CD14-positive monocyte (primary cell): ENCODE measurements around the gene HYPK. TPM values are rescaled to one million over a fixed set of nuclear protein-coding genes. Genes with fewer than 3 reads are reported as not detected.
"Not testable (repeated sequence)": the region's sequence is repeated elsewhere in the genome, so short reads cannot be mapped to it uniquely, and the experiment has no call there.

Experiments used
- DNase-seq, 3 donors: peaks; one replicate each; pipeline ENCODE4 v3.0.0-alpha.2; 2011 to 2022
- H2AFZ ChIP-seq: 2 replicates; pipeline ENCODE4 v1.6.0; 2012; ENCODE audit warnings: mild to moderate bottlenecking, low read depth, low read length, inconsistent platforms; ENCODE audit not compliant: insufficient read depth, poor library complexity, severe bottlenecking
- H3K27ac ChIP-seq, 2 donors: 1 replicate in 1 of 2; 2 replicates in 1 of 2; pipeline ENCODE4 v1.5.1; 2012 to 2013; ENCODE audit warnings: low read length in 2 of 2, control low read depth in 1 of 2, inconsistent platforms in 1 of 2, low read depth in 1 of 2, mild to moderate bottlenecking in 1 of 2
- H3K27me3 ChIP-seq, 2 donors: one replicate each; pipeline versions ENCODE4 v1.6.0 to v1.6.1; 2011 to 2013; ENCODE audit warnings: low read length in 2 of 2; ENCODE audit not compliant: control insufficient read depth in 2 of 2, insufficient read depth in 2 of 2
- H3K36me3 ChIP-seq, 2 donors: replicated peaks in 1 of 2; 1 replicate in 1 of 2; 2 replicates in 1 of 2; pipeline versions ENCODE4 v1.5.1 to v1.6.1; 2012 to 2013; ENCODE audit warnings: low read length in 2 of 2, control low read depth in 1 of 2, inconsistent platforms in 1 of 2, mild to moderate bottlenecking in 1 of 2; ENCODE audit not compliant: insufficient read depth in 2 of 2, control insufficient read depth in 1 of 2
- H3K4me1 ChIP-seq, 2 donors: 1 replicate in 1 of 2; 2 replicates in 1 of 2; pipeline versions ENCODE4 v1.5.1 to v1.6.1; 2012 to 2013; ENCODE audit warnings: low read length in 2 of 2, control low read depth in 1 of 2, inconsistent platforms in 1 of 2, mild to moderate bottlenecking in 1 of 2, moderate library complexity in 1 of 2; ENCODE audit not compliant: insufficient read depth in 2 of 2, control insufficient read depth in 1 of 2
- H3K4me2 ChIP-seq: replicated peaks from 2 replicates; pipeline ENCODE3; 2012; ENCODE audit warnings: low read length, moderate library complexity, mild to moderate bottlenecking; ENCODE audit not compliant: poor library complexity, severe bottlenecking; ENCODE audit errors: extremely low read depth
- H3K4me3 ChIP-seq, 3 experiments: fragments of 200-600 bp in 1 of 3; sonication (generic) in 1 of 3; replicated peaks in 1 of 3; 1 replicate in 2 of 3; 2 replicates in 1 of 3; pipeline ENCODE4 v1.5.1; 2011 to 2013; ENCODE audit warnings: low read length in 3 of 3, mild to moderate bottlenecking in 3 of 3, control low read depth in 2 of 3, low read depth in 2 of 3, inconsistent platforms in 1 of 3, moderate library complexity in 1 of 3
- H3K79me2 ChIP-seq: 2 replicates; pipeline ENCODE4 v1.6.0; 2012; ENCODE audit warnings: mild to moderate bottlenecking, control low read depth, inconsistent platforms, low read length, moderate library complexity; ENCODE audit not compliant: insufficient read depth
- H3K9ac ChIP-seq: 2 replicates; pipeline ENCODE4 v1.6.0; 2017; ENCODE audit warnings: low read length, mild to moderate bottlenecking; ENCODE audit not compliant: insufficient read depth, poor library complexity, severe bottlenecking
- H3K9me3 ChIP-seq, 2 donors: replicated peaks in 1 of 2; 1 replicate in 1 of 2; 2 replicates in 1 of 2; pipeline versions ENCODE4 v1.5.1 to v1.6.1; 2012 to 2013; ENCODE audit warnings: low read length in 2 of 2, control low read depth in 1 of 2; ENCODE audit not compliant: control insufficient read depth in 1 of 2, insufficient read depth in 1 of 2
- H4K20me1 ChIP-seq: 2 replicates; pipeline ENCODE4 v1.6.0; 2012; ENCODE audit warnings: mild to moderate bottlenecking, low read length, control low read depth, moderate library complexity; ENCODE audit not compliant: insufficient read depth
- H3K27ac Mint-ChIP-seq, 7 donors: one replicate each; pipeline ENCODE4 v1.8.0; 2020; ENCODE audit warnings: mild to moderate bottlenecking in 7 of 7, mixed read lengths in 7 of 7, moderate library complexity in 6 of 7, inconsistent platforms in 2 of 7
- H3K27me3 Mint-ChIP-seq, 3 donors: one replicate each; pipeline ENCODE4 v1.8.0; 2021 to 2022; ENCODE audit warnings: low read depth in 3 of 3, mild to moderate bottlenecking in 3 of 3, mixed read lengths in 3 of 3, moderate library complexity in 3 of 3, inconsistent platforms in 1 of 3
- H3K36me3 Mint-ChIP-seq, 2 donors: one replicate each; pipeline ENCODE4 v1.8.0; 2020; ENCODE audit warnings: mixed read lengths in 2 of 2, inconsistent platforms in 1 of 2, mild to moderate bottlenecking in 1 of 2
- H3K4me1 Mint-ChIP-seq: one replicate; pipeline ENCODE4 v1.8.0; 2020; ENCODE audit warnings: mild to moderate bottlenecking, mixed read lengths
- H3K4me3 Mint-ChIP-seq, 2 donors: one replicate each; pipeline ENCODE4 v1.8.0; 2020; ENCODE audit warnings: mild to moderate bottlenecking in 2 of 2, mixed read lengths in 2 of 2, moderate library complexity in 1 of 2
- H3K9me3 Mint-ChIP-seq, 7 donors: one replicate each; pipeline ENCODE4 v1.8.0; 2020 to 2022; ENCODE audit warnings: mixed read lengths in 7 of 7, mild to moderate bottlenecking in 6 of 7, moderate library complexity in 6 of 7, inconsistent platforms in 2 of 7
- CTCF ChIP-seq: fragments of 200-600 bp; IDR thresholded peaks from one replicate; pipeline ENCODE4 v1.8.0; 2022; ENCODE audit warnings: antibody characterized with exemption, mild to moderate bottlenecking
- WGBS: methylation state at CpG from one replicate; pipeline ENCODE4 v1.1.5; 2013; ENCODE audit warnings: missing lambda C conversion rate; ENCODE audit not compliant: insufficient coverage; 5-methylcytosine and 5-hydroxymethylcytosine counted together
- intact Hi-C, 2 donors: fragments of 100-400 bp; cut with micrococcal nuclease; formaldehyde crosslinking; loops; one replicate each; pipeline versions ENCODE4 v1.15.0 to v1.15.1; 2023
- polyA plus RNA-seq, 3 donors: library from polyadenylated mRNA; depleted of rRNA in 1 of 3; unstranded in 2 of 3; stranded (reverse) in 1 of 3; fragments of 300-500 nt in 2 of 3; fragments of >200 nt in 1 of 3; fragmentation: Illumina TruSeq in 2 of 3; gene quantifications; 1 replicate in 2 of 3; 2 replicates in 1 of 3; pipeline ENCODE4 v1.2.3, GENCODE V29; 2012 to 2021

HYPK gene
- polyA plus RNA-seq, 3 donors = 4.4 to 23.1 (median 5.3) TPM

GRCh38 chr15:43799945-43800285, 484 bp upstream of the HYPK start, which contains the start of gene SERINC4:
Gene SERINC4, minus strand, starts transcription at chr15:43800220. Its CDS starts 234 bp downstream, at chr15:43799986.
- intact Hi-C loops = no loop called here
- H3K36me3 ChIP-seq = peaks cover 38 to 74% of the 10 kb centered on the region in 2 donors

GRCh38 chr15:43802676-43803075, 2.3 kb downstream of the HYPK start:
- H3K36me3 ChIP-seq = peaks cover 49 to 72% of the 10 kb centered on the region in 2 donors
- H3K4me3 Mint-ChIP-seq = not testable (repeated sequence)
- H3K27ac Mint-ChIP-seq = peak overlapping the region in 1 of 7 donors; percentile 43

More at GRCh38 chr15:43799945-43800285, 484 bp upstream of the HYPK start, which contains the start of gene SERINC4:
- Histone ChIP-seq H3K4me3 (peak within 1 kb of the TSS; percentile 86 to 97 (median 94)), H3K4me2 (peak within 1 kb of the TSS; percentile 90), H3K79me2 (peaks cover 30% of the 10 kb centered on the region), H3K9ac (peak within 1 kb of the TSS; percentile 75), H4K20me1 (peaks cover 18% of the 10 kb centered on the region), H3K27ac (peak within 1 kb of the TSS; percentile 82 to 90), H3K9me3 (no peaks in the 10 kb centered on the region), H3K27me3 (no peaks in the 10 kb centered on the region), H2AFZ (peak within 1 kb of the TSS; percentile 78), H3K4me1 (peaks cover 16 to 33% of the 10 kb centered on the region in 2 donors)
- no peak for DNase-seq
- H3K36me3 Mint-ChIP-seq = peaks cover 50 to 64% of the 10 kb centered on the region in 2 donors
- H3K27me3 Mint-ChIP-seq = peaks cover 0 to 2% (median 0%) of the 10 kb centered on the region in 3 donors
- peaks cover 44% of the 10 kb centered on the region for H3K4me1 Mint-ChIP-seq
- WGBS = 97% methylated on average over 8 of the region's 8 CpGs
- H3K9me3 Mint-ChIP-seq = no peaks in the 10 kb centered on the region
- H3K4me3 Mint-ChIP-seq = peak within 1 kb of the TSS; percentile 100
- no peak for TF ChIP-seq CTCF
- peak within 1 kb of the TSS; percentile 97 to 100 (median 99) for H3K27ac Mint-ChIP-seq

More at GRCh38 chr15:43802676-43803075, 2.3 kb downstream of the HYPK start:
- H3K27me3 ChIP-seq, H3K4me3 ChIP-seq, H4K20me1 ChIP-seq, H3K9ac ChIP-seq, DNase-seq, intact Hi-C loops, H3K4me2 ChIP-seq, H3K9me3 Mint-ChIP-seq, H3K27me3 Mint-ChIP-seq, H3K9me3 ChIP-seq, H2AFZ ChIP-seq: not testable (repeated sequence)
- Histone ChIP-seq H3K4me1 (peaks cover 16 to 33% of the 10 kb centered on the region in 2 donors), H3K27ac (peak overlapping the region in 1 of 2 donors; percentile 36), H3K79me2 (peaks cover 18% of the 10 kb centered on the region)
- WGBS = 78% methylated on average over 1 of the region's 7 CpGs
- Mint-ChIP-seq H3K4me1 (peaks cover 32% of the 10 kb centered on the region), H3K36me3 (peaks cover 51 to 68% of the 10 kb centered on the region in 2 donors)
